ENCODE measurements around the gene KIR2DL3. TPM values are rescaled to one million over a fixed set of nuclear protein-coding genes. Genes with fewer than 3 reads are reported as not detected.
"Not testable (repeated sequence)": the region's sequence is repeated elsewhere in the genome, so short reads cannot be mapped to it uniquely, and the experiment has no call there.

The KIR2DL3 gene
- 0.84 TPM for total RNA-seq

DNA sequence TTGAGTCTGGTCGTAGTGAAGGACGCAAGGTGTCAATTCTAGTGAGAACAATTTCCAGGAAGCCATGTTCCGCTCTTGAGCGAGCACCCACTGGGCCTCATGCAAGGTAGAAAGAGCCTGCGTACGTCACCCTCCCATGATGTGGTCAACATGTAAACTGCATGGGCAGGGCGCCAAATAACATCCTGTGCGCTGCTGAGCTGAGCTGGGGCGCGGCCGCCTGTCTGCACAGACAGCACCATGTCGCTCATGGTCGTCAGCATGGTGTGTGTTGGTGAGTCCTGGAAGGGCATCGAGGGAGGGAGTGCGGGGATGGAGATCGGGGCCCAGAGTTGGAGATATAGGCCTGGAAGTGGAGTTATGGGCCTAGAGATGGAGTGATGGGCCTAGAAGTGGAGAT is at the start of gene KIR2DL3:
Gene KIR2DL3 (plus strand): TSS at position 208 of the 400 bp plus-strand sequence. CDS start 33 bp downstream, at position 241.
- not testable (repeated sequence) for H3K4me1 ChIP-seq (ENCODE audit: insufficient read depth, low read length); H3K9me3 ChIP-seq (ENCODE audit: low read depth, low read length); H3K4me3 ChIP-seq (ENCODE audit: low read length); H3K27me3 ChIP-seq (ENCODE audit: insufficient read depth, low read length)

GRCh38 chr19:54691582-54692297 is 46.6 kb upstream of the KIR2DL3 start:
- H3K4me1 ChIP-seq (ENCODE audit: insufficient read depth, low read length): peaks cover 36% of the 10 kb centered on the region
- H3K4me3 ChIP-seq (ENCODE audit: low read length): no peak overlapping the region
- H3K9me3 ChIP-seq (ENCODE audit: low read depth, low read length): no peaks in the 10 kb centered on the region
- H3K27me3 ChIP-seq (ENCODE audit: insufficient read depth, low read length): peaks cover 27% of the 10 kb centered on the region

- Histone ChIP-seq H3K9me3 (ENCODE audit: low read depth, low read length) (no peaks in the 10 kb centered on the region), H3K27me3 (ENCODE audit: insufficient read depth, low read length) (peaks cover 26% of the 10 kb centered on the region), H3K4me1 (ENCODE audit: insufficient read depth, low read length) (peaks cover 40% of the 10 kb centered on the region), H3K4me3 (ENCODE audit: low read length) (no peak overlapping the region)
These were observed 46.1 kb upstream of the KIR2DL3 start for GRCh38 chr19:54692298-54692615.

DNA sequence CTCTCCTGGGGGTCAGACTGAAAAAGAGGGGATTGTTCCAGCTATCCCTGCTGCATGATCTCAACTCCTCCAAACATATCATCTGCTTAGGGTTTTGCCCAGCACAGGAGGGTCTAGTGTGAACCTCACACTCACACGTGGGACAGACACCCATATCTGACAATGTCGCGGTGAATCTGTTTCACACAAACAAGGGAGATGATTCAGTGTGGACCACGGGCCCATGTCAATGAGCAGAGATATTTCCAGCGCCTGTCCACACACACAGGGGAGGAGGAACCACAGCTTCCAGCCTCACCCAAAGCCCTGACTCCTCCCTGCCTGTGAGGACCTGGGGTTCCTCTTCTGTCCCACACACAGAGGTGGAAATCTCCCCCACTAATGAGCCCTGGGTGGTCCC is 43.7 kb upstream of the KIR2DL3 start:
- peaks cover 7% of the 10 kb centered on the region for H3K27me3 ChIP-seq (ENCODE audit: insufficient read depth, low read length)
- peaks cover 40% of the 10 kb centered on the region for H3K4me1 ChIP-seq (ENCODE audit: insufficient read depth, low read length)
- no peak overlapping the region for H3K4me3 ChIP-seq (ENCODE audit: low read length)
- H3K9me3 ChIP-seq (ENCODE audit: low read depth, low read length): no peaks in the 10 kb centered on the region

DNA sequence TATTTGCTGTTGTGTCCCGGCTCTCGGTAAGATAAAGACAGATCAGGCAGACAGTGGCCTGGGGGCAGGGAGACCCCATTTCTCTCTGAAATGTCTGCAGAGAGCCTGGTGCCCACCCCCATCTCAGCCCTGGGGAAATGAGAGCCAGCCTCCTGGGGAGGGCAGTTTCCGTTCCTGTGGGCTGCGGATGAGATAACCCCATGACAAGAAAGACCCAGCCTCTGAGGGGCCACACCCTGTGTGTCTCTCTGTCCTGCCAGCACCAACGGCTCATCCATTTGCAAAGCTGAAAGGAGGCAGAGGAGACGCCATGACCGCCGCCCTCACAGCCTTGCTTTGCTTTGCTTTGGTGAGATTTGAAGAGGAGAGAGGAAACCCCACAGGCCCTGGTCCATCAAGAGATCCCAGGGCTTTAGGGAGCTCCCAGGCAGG is 42.2 kb upstream of the KIR2DL3 start:
- Histone ChIP-seq H3K27me3 (ENCODE audit: insufficient read depth, low read length) (peaks cover 2% of the 10 kb centered on the region), H3K9me3 (ENCODE audit: low read depth, low read length) (no peaks in the 10 kb centered on the region), H3K4me1 (ENCODE audit: insufficient read depth, low read length) (peaks cover 40% of the 10 kb centered on the region), H3K4me3 (ENCODE audit: low read length) (no peak overlapping the region)

DNA sequence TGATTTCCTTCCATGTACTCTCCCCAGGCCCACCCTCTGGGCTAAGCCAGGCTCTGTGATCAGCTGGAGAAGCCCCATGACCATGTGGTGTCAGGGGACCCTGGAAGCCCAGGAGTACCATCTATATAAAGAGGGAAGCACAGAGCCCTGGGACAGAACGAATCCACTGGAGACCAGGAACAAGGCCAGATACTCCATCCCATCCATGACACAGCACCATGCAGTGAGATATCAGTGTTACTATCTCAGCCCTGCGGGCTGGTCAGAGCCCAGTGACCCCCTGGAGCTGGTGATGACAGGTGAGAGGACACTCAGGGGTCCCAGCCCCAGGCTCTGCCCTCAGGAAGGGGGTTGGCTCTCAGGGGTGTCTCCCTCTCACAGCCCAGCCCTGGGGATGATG is 41.5 kb upstream of the KIR2DL3 start:
- H3K4me3 ChIP-seq (ENCODE audit: low read length): no peak overlapping the region
- peaks cover 33% of the 10 kb centered on the region for H3K4me1 ChIP-seq (ENCODE audit: insufficient read depth, low read length)
- H3K27me3 ChIP-seq (ENCODE audit: insufficient read depth, low read length): no peaks in the 10 kb centered on the region
- H3K9me3 ChIP-seq (ENCODE audit: low read depth, low read length): no peaks in the 10 kb centered on the region

- peaks cover 27% of the 10 kb centered on the region for H3K4me1 ChIP-seq (ENCODE audit: insufficient read depth, low read length)
- not testable (repeated sequence) for H3K27me3 ChIP-seq (ENCODE audit: insufficient read depth, low read length); H3K4me3 ChIP-seq (ENCODE audit: low read length); H3K9me3 ChIP-seq (ENCODE audit: low read depth, low read length)
These were observed 40.6 kb upstream of the KIR2DL3 start for GRCh38 chr19:54697716-54698115.

DNA sequence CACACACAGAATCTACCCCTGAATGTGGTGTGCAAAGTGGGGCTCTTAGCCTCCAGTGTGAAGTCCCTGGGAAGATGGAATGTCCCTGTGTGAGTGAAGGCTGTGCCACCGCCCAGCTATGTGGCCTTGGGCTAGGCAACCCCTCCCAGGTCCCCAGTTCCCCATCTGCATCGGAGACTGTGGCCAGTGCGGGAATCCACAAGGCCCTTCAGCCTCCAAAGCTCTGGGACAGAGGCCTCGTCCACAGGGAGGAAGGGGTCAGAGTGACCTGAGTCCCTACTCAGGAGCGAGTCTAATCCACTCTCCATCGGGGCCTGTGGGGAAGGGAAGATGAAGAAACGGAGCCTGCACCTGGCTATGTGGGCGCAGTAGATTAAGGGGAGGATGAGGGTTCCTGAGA is 33.4 kb upstream of the KIR2DL3 start:
- Histone ChIP-seq H3K4me1 (ENCODE audit: insufficient read depth, low read length) (peaks cover 13% of the 10 kb centered on the region), H3K27me3 (ENCODE audit: insufficient read depth, low read length) (peaks cover 4% of the 10 kb centered on the region), H3K9me3 (ENCODE audit: low read depth, low read length) (no peaks in the 10 kb centered on the region), H3K4me3 (ENCODE audit: low read length) (no peak overlapping the region)

DNA sequence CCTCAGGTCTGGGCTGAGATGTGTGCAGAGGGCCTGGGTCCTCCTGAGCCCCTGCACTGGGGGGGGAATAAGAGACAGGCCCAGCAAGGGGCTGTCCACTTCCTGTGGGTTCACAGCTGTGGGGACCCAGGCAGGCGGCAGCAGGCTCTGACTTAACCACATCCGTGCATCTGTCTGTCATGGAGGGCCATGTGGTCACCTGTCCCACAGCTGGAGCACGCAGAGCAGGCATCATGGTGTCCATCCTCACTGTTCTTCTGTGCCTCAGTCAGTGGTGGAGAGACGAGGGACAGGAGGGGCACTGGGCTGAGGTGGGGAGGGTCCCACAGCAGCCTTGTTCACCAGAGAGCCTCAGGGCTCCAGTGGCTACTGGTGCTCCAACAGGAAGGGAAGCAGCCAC is 30.4 kb upstream of the KIR2DL3 start:
- H3K4me1 ChIP-seq (ENCODE audit: insufficient read depth, low read length): peaks cover 13% of the 10 kb centered on the region

DNA sequence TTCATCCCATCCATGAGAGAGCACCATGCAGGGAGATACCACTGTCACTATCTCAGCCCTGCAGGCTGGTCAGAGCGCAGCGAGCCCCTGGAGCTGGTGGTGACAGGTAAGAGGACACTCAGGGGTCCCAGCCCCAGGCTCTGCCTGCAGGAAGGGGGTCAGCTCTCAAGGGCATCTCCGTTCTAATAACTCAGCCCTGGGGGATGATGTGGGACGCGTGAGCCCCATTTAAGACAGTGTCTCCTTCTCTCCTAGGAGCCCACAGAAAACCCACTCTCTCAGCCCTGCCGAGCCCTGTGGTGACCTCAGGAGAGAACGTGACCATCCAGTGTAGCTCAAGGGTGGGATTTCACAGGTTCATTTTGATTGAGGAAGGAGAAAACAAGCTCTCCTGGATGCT is 29.5 kb upstream of the KIR2DL3 start:
- Histone ChIP-seq H3K4me3 (ENCODE audit: low read length) (no peak overlapping the region), H3K4me1 (ENCODE audit: insufficient read depth, low read length) (peaks cover 13% of the 10 kb centered on the region), H3K9me3 (ENCODE audit: low read depth, low read length) (no peaks in the 10 kb centered on the region), H3K27me3 (ENCODE audit: insufficient read depth, low read length) (no peaks in the 10 kb centered on the region)

More for the DNA sequence above, 30.4 kb upstream of the KIR2DL3 start:
- no peak overlapping the region for H3K4me3 ChIP-seq (ENCODE audit: low read length)
- peaks cover 4% of the 10 kb centered on the region for H3K27me3 ChIP-seq (ENCODE audit: insufficient read depth, low read length)
- no peaks in the 10 kb centered on the region for H3K9me3 ChIP-seq (ENCODE audit: low read depth, low read length)

DNA sequence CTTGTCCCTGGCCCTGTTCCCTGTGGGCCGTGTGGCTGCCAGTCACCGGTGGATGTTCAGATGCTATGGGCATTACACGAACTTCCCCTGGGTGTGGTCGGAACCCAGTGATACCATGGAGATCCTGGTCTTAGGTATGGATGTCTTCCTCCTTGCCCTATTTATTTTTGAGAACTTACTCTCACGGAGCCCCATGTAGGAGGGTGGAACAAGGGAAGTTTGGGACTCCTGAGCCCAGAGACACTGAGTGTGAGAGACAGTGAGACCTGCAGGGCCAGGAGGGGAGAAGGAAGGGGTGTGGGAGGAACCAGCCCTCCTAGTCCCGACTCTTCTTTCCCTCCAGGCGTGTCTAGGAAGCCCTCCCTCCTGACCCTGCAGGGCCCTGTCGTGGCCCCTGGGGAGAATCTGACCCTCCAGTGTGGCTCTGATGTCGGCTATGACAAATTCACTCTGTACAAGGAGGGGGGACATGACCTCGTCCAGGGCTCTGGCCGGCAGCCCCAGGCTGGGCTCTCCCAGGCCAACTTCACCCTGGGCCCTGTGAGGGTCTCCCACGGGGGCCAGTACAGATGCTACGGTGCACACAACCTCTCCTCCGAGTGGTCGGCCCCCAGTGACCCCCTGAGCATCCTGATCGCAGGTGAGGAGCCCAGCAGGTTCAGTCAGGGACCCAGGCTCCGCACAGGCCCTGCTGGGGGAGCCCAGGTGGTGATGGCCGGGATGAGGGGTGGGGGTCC is 28.9 kb upstream of the KIR2DL3 start:
- H3K27me3 ChIP-seq (ENCODE audit: insufficient read depth, low read length): no peaks in the 10 kb centered on the region
- no peaks in the 10 kb centered on the region for H3K9me3 ChIP-seq (ENCODE audit: low read depth, low read length)
- peaks cover 13% of the 10 kb centered on the region for H3K4me1 ChIP-seq (ENCODE audit: insufficient read depth, low read length)
- no peak overlapping the region for H3K4me3 ChIP-seq (ENCODE audit: low read length)

DNA sequence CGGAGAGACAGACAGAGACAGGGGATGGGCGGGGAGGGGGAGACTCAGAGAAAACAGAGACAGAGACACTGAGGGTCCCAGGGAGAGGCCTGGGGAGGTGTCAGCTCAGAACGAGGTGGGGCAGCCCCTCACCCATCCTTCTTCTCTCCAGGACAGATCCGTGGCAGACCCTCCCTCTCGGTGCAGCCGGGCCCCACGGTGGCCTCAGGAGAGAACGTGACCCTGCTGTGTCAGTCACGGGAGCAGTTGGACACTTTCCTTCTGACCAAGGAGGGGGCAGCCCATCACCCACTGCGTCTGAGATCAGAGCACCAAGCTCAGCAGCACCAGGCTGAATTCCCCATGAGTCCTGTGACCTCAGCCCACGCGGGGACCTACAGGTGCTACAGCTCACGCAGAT is 28.4 kb upstream of the KIR2DL3 start:
- H3K4me3 ChIP-seq (ENCODE audit: low read length): not testable (repeated sequence)

DNA sequence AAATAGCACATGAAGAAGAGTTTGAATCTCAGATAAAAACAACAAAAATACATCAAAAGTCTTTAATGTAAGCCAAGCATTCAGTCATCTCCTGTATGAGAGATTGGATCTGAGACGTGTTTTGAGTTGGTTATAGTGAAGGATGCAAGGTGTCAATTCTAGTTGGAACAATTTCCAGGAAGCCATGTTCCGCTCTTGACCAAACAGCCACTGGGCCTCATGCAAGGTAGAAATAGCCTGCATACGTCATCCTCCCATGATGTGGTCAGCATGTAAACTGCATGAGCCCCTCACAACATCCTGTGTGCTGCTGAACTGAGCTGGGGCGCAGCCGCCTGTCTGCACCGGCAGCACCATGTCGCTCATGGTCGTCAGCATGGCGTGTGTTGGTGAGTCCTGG is 14.2 kb upstream of the KIR2DL3 start, which contains the start of gene KIR3DL3:
Gene KIR3DL3 (plus strand): TSS at position 301 of the 400 bp plus-strand sequence. CDS start 55 bp downstream, at position 356.
- H3K27me3 ChIP-seq (ENCODE audit: insufficient read depth, low read length): peaks cover 7% of the 10 kb centered on the region
- H3K4me3 ChIP-seq (ENCODE audit: low read length): no peak within 1 kb of the TSS
- no peaks in the 10 kb centered on the region for H3K4me1 ChIP-seq (ENCODE audit: insufficient read depth, low read length)
- H3K9me3 ChIP-seq (ENCODE audit: low read depth, low read length): peaks cover 27% of the 10 kb centered on the region

More for the DNA sequence above, 28.4 kb upstream of the KIR2DL3 start:
- peaks cover 13% of the 10 kb centered on the region for H3K4me1 ChIP-seq (ENCODE audit: insufficient read depth, low read length)
- not testable (repeated sequence) for H3K27me3 ChIP-seq (ENCODE audit: insufficient read depth, low read length); H3K9me3 ChIP-seq (ENCODE audit: low read depth, low read length)

- Histone ChIP-seq H3K9me3 (ENCODE audit: low read depth, low read length) (peaks cover 22% of the 10 kb centered on the region), H3K27me3 (ENCODE audit: insufficient read depth, low read length) (peaks cover 6% of the 10 kb centered on the region), H3K4me1 (ENCODE audit: insufficient read depth, low read length) (no peaks in the 10 kb centered on the region), H3K4me3 (ENCODE audit: low read length) (no peak overlapping the region)
These were observed 13.7 kb upstream of the KIR2DL3 start for GRCh38 chr19:54724644-54725043.

DNA sequence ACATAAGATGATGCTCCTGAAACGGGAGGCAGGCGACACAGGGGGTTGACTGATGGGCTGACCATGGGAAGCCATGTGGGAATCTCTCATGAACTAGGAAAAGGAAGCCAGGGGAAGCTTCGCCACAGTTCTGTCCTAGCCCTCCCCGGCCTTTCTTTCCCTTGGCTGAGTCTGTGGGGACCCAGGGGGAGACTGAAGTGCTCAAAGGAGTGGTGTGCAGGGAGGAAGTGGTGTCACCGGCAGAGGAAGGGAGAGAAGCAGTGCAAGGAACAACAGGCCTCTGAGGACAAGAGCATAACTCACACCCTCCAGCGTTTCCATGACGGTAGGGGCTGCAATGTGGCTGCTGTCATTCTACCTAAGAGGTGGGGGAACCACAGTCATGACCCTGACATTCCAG is 13.0 kb upstream of the KIR2DL3 start:
- H3K27me3 ChIP-seq (ENCODE audit: insufficient read depth, low read length): peaks cover 6% of the 10 kb centered on the region
- no peaks in the 10 kb centered on the region for H3K4me1 ChIP-seq (ENCODE audit: insufficient read depth, low read length)
- H3K9me3 ChIP-seq (ENCODE audit: low read depth, low read length): peaks cover 18% of the 10 kb centered on the region
- H3K4me3 ChIP-seq (ENCODE audit: low read length): no peak overlapping the region

GRCh38 chr19:54727562-54727961 is 10.8 kb upstream of the KIR2DL3 start:
- Histone ChIP-seq H3K4me1 (ENCODE audit: insufficient read depth, low read length) (no peaks in the 10 kb centered on the region), H3K27me3 (ENCODE audit: insufficient read depth, low read length) (peaks cover 3% of the 10 kb centered on the region), H3K4me3 (ENCODE audit: low read length) (no peak overlapping the region), H3K9me3 (ENCODE audit: low read depth, low read length) (no peaks in the 10 kb centered on the region)

Data from mononuclear cell (primary cell).